Astrocyte (in vitro differentiated cells and primary cell): ENCODE results near the gene PRKG2. TPM values are rescaled to one million over a fixed set of nuclear protein-coding genes. Genes with fewer than 3 reads are reported as not detected.

ENCODE experiments used
- DNase-seq: peaks from one replicate; pipeline ENCODE4 v3.0.0-alpha.2; 2010; ENCODE audit warnings: low read depth
- FAIRE-seq: peaks from 2 replicates; lab custom pipeline; 2011; peaks lifted over from hg19 to GRCh38; lab: Jason Lieb, UNC
- H2AFZ ChIP-seq: 2 replicates; pipeline ENCODE4 v1.6.0; 2012; ENCODE audit warnings: low read depth, low read length, inconsistent platforms
- H3K27ac ChIP-seq: 2 replicates; pipeline ENCODE4 v1.5.1; 2011; ENCODE audit warnings: low read depth, low read length, inconsistent platforms
- H3K27me3 ChIP-seq: 2 replicates; pipeline ENCODE4 v1.6.0; 2011; ENCODE audit warnings: low read length, inconsistent platforms; ENCODE audit not compliant: insufficient read depth
- H3K36me3 ChIP-seq: 2 replicates; pipeline ENCODE4 v1.5.1; 2011; ENCODE audit warnings: low read length, inconsistent platforms; ENCODE audit not compliant: insufficient read depth
- H3K4me1 ChIP-seq: 2 replicates; pipeline ENCODE4 v1.5.1; 2011; ENCODE audit warnings: low read length, inconsistent platforms; ENCODE audit not compliant: insufficient read depth
- H3K4me2 ChIP-seq: 2 replicates; pipeline ENCODE4 v1.6.0; 2012; ENCODE audit warnings: low read length, inconsistent platforms
- H3K4me3 ChIP-seq: 2 replicates; pipeline ENCODE4 v1.5.1; 2011; ENCODE audit warnings: low read depth, mild to moderate bottlenecking, low read length, inconsistent platforms; ENCODE audit not compliant: insufficient read depth
- H3K79me2 ChIP-seq: 2 replicates; pipeline ENCODE4 v1.6.0; 2012; ENCODE audit warnings: mild to moderate bottlenecking, low read length, inconsistent platforms; ENCODE audit not compliant: insufficient read depth
- H3K9ac ChIP-seq: 2 replicates; pipeline ENCODE4 v1.6.0; 2012; ENCODE audit warnings: mild to moderate bottlenecking, low read length, inconsistent platforms
- H3K9me3 ChIP-seq: 2 replicates; pipeline ENCODE4 v1.5.1; 2012; ENCODE audit warnings: low read depth, mild to moderate bottlenecking, low read length, inconsistent platforms; ENCODE audit not compliant: insufficient read depth
- H4K20me1 ChIP-seq: 2 replicates; pipeline ENCODE4 v1.6.0; 2012; ENCODE audit warnings: low read length, inconsistent platforms; ENCODE audit not compliant: insufficient read depth
- H3K27ac Mint-ChIP-seq: one replicate; pipeline ENCODE4 v1.8.0; 2021; ENCODE audit warnings: mild to moderate bottlenecking, mixed read lengths; ENCODE audit not compliant: unreplicated experiment
- H3K27me3 Mint-ChIP-seq: one replicate; pipeline ENCODE4 v1.8.0; 2021; ENCODE audit warnings: low read depth, mixed read lengths; ENCODE audit not compliant: unreplicated experiment
- H3K36me3 Mint-ChIP-seq: one replicate; pipeline ENCODE4 v1.8.0; 2021; ENCODE audit warnings: low read depth, mixed read lengths; ENCODE audit not compliant: unreplicated experiment
- H3K4me1 Mint-ChIP-seq: one replicate; pipeline ENCODE4 v1.8.0; 2021; ENCODE audit warnings: low read depth, mixed read lengths; ENCODE audit not compliant: unreplicated experiment
- H3K4me3 Mint-ChIP-seq: one replicate; pipeline ENCODE4 v1.8.0; 2021; ENCODE audit warnings: mild to moderate bottlenecking, moderate library complexity, mixed read lengths; ENCODE audit not compliant: unreplicated experiment
- H3K9me3 Mint-ChIP-seq: one replicate; pipeline ENCODE4 v1.8.0; 2021; ENCODE audit warnings: mild to moderate bottlenecking, mixed read lengths; ENCODE audit not compliant: unreplicated experiment
- EZH2 ChIP-seq: IDR thresholded peaks from 2 replicates; pipeline ENCODE4 v1.6.1; 2012; ENCODE audit warnings: mild to moderate bottlenecking, low read length, inconsistent platforms; ENCODE audit not compliant: insufficient read depth
- total RNA-seq: library from RNA; stranded (reverse); gene quantifications from 2 replicates; pipeline ENCODE4 v1.2.1, GENCODE V29; 2021
- TF ChIP-seq, protein P1 (sequence below): IDR thresholded peaks from 2 replicates; pipeline ENCODE4 v1.5.1; 2011; ENCODE audit warnings: low read depth, mild to moderate bottlenecking, inconsistent platforms, low read length, moderate library complexity; ENCODE audit not compliant: insufficient read depth

The PRKG2 gene
- total RNA-seq, 1 donor from 2014 or later, result 0.23 TPM

DNA sequence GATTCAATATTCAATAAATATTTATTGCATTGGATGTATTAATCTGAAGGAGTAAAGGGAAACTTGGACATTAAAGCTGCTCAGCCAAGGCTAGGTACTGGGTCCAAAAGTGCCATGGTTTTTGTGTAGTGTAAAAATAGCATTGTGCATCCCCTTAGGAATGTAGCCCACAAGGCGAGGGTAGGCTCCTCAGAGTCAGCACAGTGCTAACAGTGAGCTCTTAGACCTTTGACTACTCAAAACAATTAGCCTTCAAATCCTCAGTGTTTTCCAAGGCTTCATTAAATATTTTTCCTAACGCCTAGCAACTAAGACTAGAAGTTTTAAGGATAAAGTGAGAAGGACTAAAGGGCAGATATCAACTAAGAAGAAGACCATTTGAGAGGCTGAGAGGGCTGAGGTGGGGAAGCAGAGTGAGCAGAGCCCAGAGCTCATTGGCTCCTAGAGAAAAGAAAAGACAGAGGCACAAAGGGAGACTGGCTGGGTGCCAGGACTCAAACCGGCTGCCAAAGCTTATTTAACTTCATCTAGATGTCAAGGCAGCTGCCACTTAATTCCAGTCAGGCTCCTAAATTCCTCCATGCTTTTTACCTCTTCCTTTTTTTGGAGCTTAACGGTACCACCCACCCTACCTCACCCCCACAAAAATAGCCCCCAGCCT is 17.0 kb downstream of the PRKG2 start:
- Histone ChIP-seq H3K9me3 (no peaks in the 10 kb centered on the region), H3K4me2 (no peak overlapping the region), H3K4me3 (no peak overlapping the region), H3K27ac (no peak overlapping the region), H2AFZ (no peak overlapping the region), H3K79me2 (no peaks in the 10 kb centered on the region), H3K27me3 (peaks cover 4% of the 10 kb centered on the region), H3K9ac (no peak overlapping the region), H4K20me1 (no peaks in the 10 kb centered on the region), H3K36me3 (no peaks in the 10 kb centered on the region), H3K4me1 (no peaks in the 10 kb centered on the region)
- Mint-ChIP-seq H3K4me3 (no peak overlapping the region), H3K36me3 (no peaks in the 10 kb centered on the region), H3K4me1 (peaks cover 2% of the 10 kb centered on the region), H3K9me3 (no peaks in the 10 kb centered on the region), H3K27me3 (no peaks in the 10 kb centered on the region), H3K27ac (no peak overlapping the region)
- DNase-seq (no peak), FAIRE-seq (no peak)
- TF ChIP-seq, protein P1, sequence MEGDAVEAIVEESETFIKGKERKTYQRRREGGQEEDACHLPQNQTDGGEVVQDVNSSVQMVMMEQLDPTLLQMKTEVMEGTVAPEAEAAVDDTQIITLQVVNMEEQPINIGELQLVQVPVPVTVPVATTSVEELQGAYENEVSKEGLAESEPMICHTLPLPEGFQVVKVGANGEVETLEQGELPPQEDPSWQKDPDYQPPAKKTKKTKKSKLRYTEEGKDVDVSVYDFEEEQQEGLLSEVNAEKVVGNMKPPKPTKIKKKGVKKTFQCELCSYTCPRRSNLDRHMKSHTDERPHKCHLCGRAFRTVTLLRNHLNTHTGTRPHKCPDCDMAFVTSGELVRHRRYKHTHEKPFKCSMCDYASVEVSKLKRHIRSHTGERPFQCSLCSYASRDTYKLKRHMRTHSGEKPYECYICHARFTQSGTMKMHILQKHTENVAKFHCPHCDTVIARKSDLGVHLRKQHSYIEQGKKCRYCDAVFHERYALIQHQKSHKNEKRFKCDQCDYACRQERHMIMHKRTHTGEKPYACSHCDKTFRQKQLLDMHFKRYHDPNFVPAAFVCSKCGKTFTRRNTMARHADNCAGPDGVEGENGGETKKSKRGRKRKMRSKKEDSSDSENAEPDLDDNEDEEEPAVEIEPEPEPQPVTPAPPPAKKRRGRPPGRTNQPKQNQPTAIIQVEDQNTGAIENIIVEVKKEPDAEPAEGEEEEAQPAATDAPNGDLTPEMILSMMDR, result no peak
- no peak for TF ChIP-seq EZH2

DNA sequence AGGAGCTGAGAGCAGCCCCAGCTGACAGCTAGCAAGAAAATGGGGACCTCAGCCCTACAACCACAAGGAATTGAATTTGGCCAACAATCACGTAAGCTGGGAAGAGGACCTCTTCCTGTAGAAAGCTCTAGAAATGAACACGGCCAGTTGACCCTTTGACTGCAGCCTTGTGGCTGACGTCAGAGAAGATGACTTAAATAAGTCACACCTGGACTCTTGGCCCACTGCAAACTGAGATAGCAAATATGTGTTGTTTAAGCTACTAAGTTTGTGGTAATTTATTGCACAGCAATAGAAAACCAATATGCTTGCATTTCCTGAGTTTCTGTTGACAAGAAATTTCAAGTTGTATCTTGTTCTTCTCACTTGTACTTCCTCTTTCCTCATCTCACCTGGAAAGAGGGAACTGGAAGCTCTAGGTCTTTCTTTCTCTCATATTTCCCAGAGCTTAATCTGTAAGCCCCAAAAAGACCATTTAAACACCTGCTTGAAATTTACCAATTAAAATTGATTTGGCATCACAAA is 18.8 kb downstream of the PRKG2 start:
- H3K9me3 Mint-ChIP-seq, result no peaks in the 10 kb centered on the region
- no peak overlapping the region for H3K4me2 ChIP-seq
- peaks cover 4% of the 10 kb centered on the region for H3K27me3 ChIP-seq
- FAIRE-seq, result no peak
- H3K36me3 Mint-ChIP-seq, result no peaks in the 10 kb centered on the region
- DNase-seq, result no peak
- no peak overlapping the region for H3K4me3 ChIP-seq
- H3K36me3 ChIP-seq, result no peaks in the 10 kb centered on the region
- TF ChIP-seq, protein P1, result no peak
- TF ChIP-seq EZH2, result no peak
- H3K4me1 ChIP-seq, result no peaks in the 10 kb centered on the region
- no peak overlapping the region for H2AFZ ChIP-seq
- no peak overlapping the region for H3K27ac Mint-ChIP-seq
- H3K27me3 Mint-ChIP-seq, result no peaks in the 10 kb centered on the region
- H3K9ac ChIP-seq, result no peak overlapping the region
- H3K4me3 Mint-ChIP-seq, result no peak overlapping the region
- H3K79me2 ChIP-seq, result no peaks in the 10 kb centered on the region
- no peak overlapping the region for H3K27ac ChIP-seq
- no peaks in the 10 kb centered on the region for H4K20me1 ChIP-seq
- peaks cover 2% of the 10 kb centered on the region for H3K4me1 Mint-ChIP-seq
- H3K9me3 ChIP-seq, result no peaks in the 10 kb centered on the region

DNA sequence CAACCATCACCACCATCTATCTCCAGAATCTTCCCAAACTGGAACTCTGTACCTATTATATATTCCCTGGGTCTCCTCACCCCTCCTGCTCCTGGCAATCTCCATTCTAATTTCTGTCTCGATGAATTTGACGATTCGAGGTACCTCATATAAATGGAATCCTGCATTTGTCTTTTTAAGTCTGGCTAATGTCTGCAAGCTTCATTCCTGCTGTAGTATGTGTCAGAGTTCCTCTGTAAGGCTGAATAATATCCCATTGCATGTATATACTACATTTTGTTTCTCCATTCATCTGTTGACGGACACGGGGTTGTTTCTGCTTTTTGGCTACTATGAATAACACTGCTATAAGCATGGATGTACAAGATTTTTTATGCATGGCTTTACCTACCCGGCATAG is 19.5 kb downstream of the PRKG2 start:
- Histone ChIP-seq H3K79me2 (no peaks in the 10 kb centered on the region), H2AFZ (no peak overlapping the region), H3K9me3 (no peaks in the 10 kb centered on the region), H3K4me1 (no peaks in the 10 kb centered on the region), H3K4me3 (no peak overlapping the region), H3K4me2 (no peak overlapping the region), H3K9ac (no peak overlapping the region), H4K20me1 (no peaks in the 10 kb centered on the region), H3K27ac (no peak overlapping the region), H3K27me3 (peaks cover 2% of the 10 kb centered on the region), H3K36me3 (no peaks in the 10 kb centered on the region)
- no peaks in the 10 kb centered on the region for H3K27me3 Mint-ChIP-seq
- TF ChIP-seq, protein P1, result no peak
- H3K4me3 Mint-ChIP-seq, result no peak overlapping the region
- no peaks in the 10 kb centered on the region for H3K36me3 Mint-ChIP-seq
- DNase-seq (no peak), FAIRE-seq (no peak)
- peaks cover 2% of the 10 kb centered on the region for H3K9me3 Mint-ChIP-seq
- H3K27ac Mint-ChIP-seq, result no peak overlapping the region
- peaks cover 2% of the 10 kb centered on the region for H3K4me1 Mint-ChIP-seq
